Measurements from ENCODE around the gene CRYBB1.
A peak's percentile ranks its signal among the peaks of the same experiment; 100 is the strongest.
"Not testable (repeated sequence)": the region's sequence is repeated elsewhere in the genome, so short reads cannot be mapped to it uniquely, and the experiment has no call there.

Gene CRYBB1

DNA sequence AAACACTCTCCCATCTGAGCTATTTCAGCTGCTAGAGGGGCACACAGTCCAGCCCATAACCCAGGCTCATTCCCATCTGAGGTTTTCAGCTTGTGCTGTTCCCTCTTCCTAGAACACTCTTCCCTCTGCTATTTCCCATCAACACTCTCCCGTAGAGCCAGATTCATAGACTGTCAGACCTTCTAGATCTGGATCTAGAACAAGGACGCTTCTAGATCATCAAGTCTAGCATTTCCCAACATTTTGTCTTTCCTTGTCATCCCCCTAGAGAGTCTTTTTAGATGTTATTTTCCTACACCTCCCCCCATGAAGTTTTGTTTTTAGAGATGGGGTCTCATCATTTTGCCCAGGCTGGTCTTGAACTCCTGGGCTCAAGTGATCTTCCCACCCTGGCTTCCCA lies 17.3 kb upstream of the CRYBB1 start:
- no peak for DNase-seq (ENCODE audit: low read depth)

DNA sequence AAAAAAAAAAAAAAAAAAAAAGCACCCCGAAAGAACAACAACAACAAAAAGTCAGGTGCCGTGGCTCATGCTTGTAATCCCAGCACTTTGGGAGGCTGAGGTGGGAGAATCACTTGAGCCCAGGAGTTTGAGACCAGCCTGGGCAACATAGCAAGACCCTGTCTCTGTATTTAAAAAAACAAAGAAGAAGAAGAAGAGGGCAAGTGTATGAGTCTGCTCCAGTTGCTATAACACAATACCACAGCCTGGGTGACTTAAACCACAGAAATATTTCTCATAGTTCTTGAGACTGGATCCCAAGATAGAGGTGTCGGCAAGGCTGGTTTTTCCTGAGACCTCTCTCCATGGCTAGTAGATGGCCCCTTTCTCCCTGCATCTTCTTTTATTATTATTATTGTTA lies 16.4 kb upstream of the CRYBB1 start:
- DNase-seq (ENCODE audit: low read depth): no peak

DNA sequence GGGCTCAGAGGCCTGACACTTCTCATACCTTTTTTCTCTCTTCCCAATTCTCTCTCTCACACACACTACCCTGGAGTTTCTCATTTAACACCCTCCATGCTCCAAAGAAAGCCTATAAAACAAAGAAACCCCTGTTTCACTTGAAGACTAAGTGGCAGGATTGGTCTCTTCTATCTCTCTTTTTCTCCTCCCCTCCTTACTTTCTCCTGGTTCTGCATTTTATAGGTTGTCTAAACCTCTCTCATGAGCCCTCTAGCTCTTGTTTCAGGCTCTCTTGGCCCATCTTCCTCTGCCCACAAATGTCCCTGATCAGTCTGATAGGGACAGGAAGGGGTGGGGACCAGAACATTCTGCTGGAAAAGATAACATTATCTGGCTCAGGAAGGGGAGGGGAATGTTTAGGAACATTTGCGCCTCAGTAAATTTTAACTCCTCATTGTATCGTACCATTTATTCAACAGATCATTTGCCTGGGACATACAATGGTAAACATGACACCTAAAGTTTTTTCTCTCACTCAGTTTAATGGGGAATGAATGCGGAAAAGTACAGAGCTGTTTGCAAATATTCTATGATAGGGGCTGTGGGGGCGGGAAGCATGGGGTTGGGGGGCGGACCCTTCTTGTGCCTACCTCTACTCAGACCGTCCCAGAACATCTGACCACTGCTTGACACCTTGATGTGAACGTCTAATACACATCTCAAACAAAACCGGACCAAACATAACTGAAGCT lies 14.8 kb upstream of the CRYBB1 start:
- DNase-seq (ENCODE audit: low read depth): no peak

DNA sequence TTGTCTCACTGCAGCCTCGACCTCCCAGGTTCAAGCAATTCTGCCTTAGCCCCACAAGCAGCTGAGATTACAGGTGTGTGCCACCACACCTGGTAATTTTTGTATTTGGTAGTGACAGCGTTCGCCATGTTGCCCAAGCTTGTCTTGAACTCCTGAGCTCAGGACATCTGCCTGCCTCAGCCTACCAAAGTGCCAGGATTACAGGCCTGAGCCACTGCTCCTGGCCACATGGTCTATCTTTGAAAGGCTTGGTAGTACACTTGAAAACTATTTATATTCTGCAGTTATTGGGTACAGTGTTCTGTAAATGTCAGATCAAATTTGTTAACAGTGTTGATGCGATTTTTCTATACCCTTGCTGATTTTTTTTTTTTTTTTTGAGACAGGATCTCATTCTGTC lies 13.5 kb upstream of the CRYBB1 start:
- DNase-seq (ENCODE audit: low read depth): no peak

DNA sequence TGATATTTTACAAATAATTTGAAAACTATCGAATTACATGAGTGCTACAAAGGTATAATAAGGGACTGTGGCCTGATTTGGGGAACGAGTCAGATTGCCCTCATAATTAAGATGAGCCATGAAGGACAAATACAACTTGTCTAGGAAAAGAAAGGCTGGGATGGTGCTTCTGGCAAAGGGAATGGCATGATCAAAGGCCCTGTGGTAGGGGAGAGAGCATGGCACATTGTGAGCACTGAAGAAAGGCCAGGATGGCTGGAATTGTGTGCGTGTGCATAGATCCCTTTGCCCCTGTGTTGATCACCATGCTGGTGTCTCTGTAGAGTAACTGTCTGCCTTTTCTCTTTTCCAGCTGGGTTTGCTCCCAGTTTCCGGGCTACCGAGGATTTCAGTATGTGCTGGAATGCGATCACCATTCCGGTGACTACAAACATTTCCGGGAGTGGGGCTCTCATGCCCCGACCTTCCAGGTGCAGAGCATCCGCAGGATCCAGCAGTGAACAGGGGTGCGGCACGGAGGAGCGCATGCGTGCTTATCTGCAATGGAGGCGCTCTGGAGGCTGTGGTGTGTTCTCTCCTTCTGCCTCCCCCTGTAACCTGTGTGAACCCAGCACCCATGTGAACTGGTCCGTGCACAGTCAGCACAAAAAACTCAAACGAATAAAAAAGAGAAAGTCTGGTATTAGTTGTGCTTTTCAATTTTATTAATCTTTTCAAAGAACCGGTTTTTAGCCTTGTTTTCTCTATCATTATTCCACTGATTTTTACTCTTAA lies 12.3 kb upstream of the CRYBB1 start:
- DNase-seq (ENCODE audit: low read depth): no peak

DNA sequence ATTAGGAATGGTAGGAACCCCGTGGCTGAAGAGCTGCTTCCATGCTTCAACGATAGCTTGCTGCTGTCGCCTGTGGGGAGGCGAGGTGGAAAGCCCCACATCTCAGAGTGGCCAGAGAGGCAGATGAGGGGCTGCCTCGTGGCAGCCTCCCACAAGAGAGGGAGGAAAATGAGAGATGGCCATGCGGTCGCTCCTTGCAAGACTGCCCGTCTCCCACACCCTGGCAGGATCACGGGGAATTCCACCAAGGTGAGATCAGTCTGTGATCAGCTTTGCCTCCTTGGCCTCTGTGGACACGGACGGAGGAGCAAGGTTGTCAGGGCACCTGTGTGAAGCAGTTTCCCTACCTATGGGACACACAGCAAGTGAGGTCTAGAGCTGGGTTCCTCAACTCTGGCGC lies 7.0 kb upstream of the CRYBB1 start:
- no peak for DNase-seq (ENCODE audit: low read depth)

DNA sequence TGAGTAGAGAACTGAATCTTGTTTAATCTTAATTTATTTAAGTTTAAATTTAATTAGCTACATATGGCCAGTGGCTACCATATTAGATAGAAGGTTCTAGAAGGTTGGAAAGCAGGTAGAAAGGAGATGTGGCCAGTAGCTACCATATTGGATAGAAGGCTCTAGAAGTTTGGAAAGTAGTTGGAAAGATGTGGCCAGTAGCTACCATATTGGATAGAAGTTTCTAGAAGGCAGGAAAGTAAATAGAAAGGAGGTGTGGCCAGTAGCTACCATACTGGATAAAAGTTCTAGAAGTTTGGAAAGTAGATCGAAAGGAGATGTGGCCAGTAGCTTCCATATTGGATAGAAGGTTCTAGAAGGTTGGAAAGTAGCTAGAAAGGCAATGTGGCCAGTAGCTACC lies 6.2 kb upstream of the CRYBB1 start:
- no peak for DNase-seq (ENCODE audit: low read depth)

DNA sequence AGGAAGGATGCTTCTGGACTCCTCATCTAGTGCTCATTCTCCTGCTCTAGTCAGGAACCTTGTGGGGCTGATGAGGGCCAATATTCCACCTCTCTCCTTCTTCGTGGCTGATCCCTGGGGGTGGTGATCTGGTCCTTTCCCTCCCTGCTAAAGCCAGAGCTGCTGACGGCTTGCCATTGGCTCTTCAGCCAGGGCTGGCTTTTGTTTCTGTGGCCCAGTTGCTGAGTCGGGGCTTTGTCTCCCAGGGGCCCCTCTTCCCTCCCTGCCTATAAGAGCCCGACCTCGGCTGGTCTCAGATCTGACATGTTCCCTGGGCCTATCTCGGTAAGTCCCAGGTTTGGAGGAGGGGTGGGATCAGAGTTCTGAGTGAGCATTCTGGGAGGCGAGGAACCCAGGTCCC lies 3.8 kb upstream of the CRYBB1 start, which contains the start of gene CRYBA4:
Gene CRYBA4 (plus strand): TSS at position 301 of the 400 bp plus-strand sequence. CDS start 634 bp downstream, outside the sequence.
- DNase-seq (ENCODE audit: low read depth): no peak

DNA sequence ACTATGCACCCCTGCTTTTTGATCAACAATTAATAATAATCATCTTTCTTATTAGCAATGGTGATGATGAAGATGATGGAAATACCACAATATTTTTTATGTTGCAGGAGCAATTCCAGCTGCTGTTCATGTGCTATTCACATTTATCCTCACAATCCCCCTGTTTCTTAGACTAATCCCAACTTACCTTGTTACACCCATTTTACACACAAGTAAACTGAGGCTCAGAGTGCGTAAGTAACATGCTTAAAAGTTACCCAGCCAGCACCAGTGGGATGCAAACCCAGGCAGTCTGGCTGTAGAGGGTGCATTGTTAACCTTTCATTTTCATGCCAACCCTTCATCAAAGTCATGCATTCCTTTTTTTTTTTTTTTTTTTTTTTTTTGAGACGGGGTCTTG lies 2.4 kb upstream of the CRYBB1 start:
- DNase-seq (ENCODE audit: low read depth): no peak

DNA sequence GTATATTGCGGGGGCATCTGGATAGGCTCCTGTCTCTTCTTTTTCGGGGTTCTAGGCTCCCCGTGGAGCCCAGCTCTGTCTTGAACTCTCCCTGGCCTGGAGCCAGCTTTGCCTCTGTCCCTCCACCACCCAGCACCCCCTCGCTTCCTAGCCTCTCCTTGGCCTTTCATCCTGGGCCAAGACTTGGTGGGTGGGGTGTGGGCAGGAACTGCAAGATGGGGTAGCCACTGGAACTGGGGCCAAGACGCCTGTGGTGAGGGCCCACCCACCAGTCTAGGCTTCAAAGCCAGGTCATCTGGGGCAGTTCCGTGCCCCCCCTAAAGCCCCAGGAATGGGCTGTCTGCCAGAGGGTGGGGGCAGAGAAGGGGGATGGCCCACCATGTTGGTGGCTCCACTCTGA lies 1.7 kb upstream of the CRYBB1 start:
- DNase-seq (ENCODE audit: low read depth): no peak

DNA sequence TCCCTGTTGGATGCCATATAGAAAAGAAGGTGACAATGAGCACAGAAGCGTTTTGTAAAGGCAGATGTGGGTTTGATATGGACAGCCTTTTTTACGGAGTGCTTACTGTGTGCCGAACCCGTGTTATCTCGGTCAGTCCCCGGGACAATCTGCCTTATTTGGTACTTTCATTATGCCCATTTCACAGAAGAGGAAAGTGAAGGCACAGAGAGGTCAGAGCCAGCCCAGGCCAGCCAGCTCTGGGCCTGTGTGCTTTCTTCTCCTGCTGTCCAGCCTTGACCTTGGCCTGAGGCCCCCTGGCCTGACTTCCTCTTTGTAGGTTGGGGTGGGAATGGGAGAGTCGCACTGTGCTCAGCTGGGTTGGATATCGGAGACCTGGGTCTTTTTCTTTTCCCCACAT lies 628 bp upstream of the CRYBB1 start:
- no peak for DNase-seq (ENCODE audit: low read depth)

DNA sequence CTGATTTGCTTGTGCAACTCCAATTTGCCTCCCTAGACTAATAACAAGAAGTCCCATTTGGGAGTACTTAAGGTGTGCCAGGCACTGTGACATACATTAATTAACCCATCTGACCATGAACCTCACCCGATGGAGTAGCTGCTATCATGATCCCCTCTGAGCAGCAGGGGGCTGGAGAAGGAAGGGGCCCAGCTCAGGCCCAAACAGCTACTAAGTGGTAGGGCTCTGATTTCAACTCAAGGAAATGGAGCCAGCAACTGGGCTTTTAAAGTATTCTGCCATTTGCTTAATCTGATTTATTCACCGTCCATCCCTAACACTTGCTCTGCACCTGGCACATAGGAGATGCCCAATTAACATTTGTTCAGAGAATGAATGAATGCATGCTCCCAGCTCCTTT lies 1.2 kb downstream of the CRYBB1 start:
- DNase-seq (ENCODE audit: low read depth): no peak

DNA sequence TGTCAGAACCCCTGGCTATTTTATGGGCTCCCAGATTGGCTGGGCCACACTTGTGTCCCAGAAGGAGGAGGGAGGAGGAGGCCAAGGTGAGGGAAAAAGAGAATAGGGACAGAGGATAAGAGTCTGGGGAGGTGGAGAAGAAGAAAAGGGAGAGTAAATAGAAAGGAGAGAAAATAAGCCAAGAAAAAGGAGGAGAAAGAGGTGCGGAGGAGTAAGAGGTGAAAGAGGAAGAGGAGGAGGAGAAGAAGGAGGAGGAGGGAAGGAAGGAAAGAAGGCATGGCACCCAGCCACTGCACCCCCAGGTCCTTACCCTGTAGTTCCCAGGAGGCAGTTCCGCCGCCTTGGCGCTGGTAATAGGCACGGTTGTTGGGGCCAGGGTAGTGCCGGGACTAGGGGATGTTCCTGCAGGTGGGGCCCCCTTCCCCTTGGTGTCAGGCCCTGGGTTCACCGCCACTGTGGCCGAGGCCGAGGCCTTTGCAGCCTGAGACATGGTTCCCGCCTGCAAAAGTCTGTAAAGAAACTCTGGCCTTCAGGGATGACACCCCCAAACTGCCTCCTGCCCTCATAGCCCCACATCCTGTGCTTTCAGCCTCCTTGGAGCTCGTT lies 1.9 kb downstream of the CRYBB1 start:
- no peak for DNase-seq (ENCODE audit: low read depth)

DNA sequence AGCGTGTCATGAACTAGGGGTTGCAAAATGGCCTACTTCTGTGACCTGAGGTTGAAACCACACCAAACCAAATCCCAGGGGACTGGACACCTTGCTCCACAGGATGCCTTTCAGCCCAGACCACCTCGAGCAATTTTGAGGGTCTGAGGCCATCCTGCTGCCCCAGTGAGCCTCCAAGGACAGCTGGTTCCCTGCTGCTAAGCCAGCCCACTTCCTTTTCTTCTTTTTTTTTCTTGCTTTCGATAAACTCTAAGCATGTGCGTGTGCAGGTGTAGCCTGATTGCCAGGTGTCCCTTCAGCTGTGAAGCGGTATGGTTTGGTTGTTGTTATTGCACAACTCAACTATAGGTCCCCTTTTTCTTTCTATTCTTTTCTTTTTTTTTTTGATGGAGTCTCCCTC lies 2.7 kb downstream of the CRYBB1 start:
- DNase-seq (ENCODE audit: low read depth): no peak

DNA sequence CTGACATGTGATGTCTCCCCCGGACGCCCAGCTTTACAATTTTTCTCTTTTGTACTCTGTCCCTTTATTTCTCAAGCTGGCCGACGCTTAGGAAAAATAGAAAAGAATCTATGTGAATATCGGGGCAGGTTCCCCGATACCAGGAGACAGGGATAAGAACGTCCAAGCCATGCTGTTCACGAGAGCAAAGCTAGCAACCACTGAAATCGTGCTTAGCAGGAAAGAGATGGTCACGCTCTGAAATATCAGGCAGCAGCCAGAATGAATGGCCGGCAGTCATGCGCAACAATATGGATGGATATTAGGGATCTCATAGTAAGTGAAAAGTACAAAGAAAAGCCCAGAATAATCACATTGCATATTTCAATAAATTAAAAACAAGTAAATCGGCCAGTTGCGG lies 3.5 kb downstream of the CRYBB1 start:
- no peak for DNase-seq (ENCODE audit: low read depth)

DNA sequence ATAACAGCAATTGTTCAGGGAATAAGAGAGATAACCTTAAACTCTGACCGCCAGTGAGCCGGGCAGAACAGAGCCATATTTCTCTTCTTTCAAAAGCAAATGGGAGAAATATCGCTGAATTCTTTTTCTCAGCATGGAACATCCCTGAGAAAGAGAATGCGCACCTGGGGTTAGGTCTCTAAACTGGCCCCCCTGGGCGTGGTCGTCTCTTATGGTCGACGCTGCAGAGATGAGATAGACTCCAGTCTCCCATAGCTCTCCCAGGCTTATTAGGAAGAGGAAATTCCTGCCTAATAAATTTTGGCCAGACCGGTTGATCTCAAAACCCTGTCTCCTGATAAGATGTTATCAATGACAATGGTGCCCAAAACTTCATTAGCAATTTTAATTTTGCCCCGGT lies 4.1 kb downstream of the CRYBB1 start:
- not testable (repeated sequence) for DNase-seq (ENCODE audit: low read depth)

DNA sequence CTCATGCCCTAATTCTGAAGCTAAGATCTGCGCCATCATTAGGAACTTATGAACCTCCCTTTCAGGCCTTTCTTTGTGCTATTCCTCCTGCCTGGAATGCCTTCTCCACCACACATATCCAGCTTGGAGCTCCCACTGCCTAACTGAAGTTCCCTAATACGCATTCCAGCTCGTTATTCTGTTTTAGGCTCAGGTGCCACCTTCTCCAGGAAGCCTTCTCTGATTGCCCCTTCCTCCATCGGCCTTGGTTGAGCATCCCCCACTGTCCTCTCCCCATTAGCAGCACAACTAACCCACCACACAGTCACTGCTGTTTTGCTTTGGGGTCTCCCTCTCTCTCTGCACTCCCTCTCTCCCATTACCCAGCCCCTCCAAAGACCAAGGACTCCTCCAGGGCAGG lies 5.2 kb downstream of the CRYBB1 start:
- DNase-seq (ENCODE audit: low read depth): no peak

DNA sequence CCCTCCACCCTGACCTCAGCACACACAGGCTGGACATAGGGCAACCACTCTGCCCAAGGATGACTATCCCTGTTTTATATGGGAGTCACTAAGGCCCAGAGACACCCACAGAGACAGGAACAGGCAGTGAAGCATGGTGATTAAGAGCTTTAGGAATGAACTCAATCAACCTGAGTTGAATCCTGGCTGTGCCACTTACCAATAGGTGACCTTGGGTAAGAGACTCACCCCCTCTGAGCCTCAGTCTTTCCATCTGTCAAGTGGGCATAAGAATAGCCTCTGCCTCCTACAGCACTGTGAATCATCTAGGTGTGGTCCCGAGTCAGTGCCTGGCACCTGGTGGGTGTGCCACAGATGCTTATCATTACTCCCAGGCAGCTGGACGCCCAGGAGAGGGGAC lies 6.8 kb downstream of the CRYBB1 start:
- DNase-seq (ENCODE audit: low read depth): no peak

DNA sequence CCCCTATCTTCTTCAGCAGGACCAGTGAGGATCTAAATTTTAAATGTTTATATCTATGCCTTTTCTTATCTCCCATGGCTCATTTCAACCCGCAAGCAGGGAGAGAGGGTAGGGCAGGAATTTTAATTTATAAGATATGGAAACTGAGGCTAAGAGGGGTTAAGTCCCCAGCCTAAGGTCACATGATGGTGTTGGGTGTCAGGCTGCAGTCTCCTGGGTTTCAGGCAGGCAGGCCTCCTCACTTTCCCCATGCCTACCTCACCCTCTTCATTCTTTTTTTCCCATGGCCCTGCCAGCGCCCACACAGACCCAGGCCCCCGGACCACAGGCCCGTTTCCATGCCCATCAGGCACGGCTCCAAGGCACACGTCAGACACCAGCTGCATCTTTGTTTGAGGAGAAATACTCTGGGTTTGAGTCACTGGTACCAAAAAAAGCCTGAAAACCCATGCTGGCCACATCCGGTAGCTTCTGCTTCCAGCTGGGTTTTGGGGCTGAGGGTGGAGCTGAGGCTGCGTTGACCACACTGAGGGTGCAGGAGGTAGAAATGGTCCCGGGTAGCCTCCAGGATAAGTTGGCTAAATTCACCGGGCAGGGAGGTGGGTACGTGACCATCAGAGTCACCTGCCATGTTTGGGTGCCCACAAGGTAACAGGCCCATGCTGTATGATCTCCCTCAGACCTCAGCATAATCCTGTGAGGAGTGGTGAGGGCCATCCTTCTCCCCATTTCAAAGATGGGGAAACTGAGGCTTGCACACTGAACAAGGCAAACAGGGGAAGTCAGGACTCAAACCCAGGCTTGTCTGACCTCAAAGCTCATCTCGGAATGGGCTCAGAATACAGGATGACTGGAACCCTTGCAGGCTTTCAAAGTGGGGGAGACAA lies 7.5 kb downstream of the CRYBB1 start:
- peak; percentile 4 for DNase-seq (ENCODE audit: low read depth)

DNA sequence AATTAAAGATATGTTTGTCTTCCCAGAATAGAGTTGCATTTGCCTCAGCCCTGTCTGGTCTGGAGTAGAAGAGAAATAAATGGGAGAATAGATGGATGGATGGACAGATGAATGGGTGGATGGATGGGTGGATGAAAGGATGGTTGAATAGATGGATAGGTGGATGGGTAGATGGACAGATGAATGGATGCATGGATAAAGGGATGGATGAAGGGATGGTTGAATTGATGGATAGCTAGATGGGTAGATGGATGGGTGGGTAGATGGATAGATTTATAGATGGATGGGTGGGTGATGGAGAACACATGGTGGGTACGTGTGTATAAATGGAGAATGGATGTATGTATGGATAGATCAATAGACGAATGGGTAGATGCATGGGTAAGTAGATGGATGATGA lies 8.5 kb downstream of the CRYBB1 start:
- DNase-seq (ENCODE audit: low read depth): no peak

DNA sequence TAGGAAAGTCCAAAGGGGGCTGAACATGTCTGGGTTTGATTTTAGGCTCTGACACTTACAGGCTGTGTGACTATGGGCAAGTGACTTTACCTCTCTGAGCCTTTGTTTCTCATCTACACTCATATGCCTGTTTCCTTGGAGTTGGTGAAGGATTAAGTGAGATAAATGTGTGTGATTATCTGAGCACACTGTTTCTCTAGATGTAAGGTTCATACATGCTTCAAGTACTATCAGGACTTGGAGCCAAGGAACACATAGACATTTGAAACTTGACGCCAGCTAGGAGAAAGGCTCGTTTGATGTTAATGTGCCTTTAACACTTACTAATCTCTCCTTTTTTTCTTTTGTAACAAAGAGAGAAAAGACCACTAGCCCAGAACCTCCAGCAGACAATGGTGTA lies 9.7 kb downstream of the CRYBB1 start:
- no peak for DNase-seq (ENCODE audit: low read depth)

DNA sequence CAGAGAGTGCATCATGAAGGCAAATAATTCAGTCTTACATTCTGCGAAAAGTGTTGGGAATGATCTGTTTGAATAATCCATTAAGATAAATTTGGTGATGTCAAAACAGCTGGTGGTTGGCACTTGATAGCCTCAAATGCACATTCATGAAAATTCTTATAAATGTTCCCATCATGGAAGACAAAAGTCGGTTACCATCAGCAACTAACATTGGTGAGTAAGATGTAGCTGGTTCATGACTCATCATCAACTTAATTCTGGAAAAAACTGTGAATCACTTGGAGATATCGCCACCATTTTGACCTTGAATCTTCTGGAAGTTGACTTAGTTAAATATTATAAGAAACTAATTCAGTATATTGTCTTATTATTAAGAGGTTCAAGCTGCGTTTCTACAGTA lies 11.2 kb downstream of the CRYBB1 start:
- DNase-seq (ENCODE audit: low read depth): no peak
